Measurements from ENCODE around the gene ZFYVE28. TPM values are rescaled to one million over a fixed set of nuclear protein-coding genes. Genes with fewer than 3 reads are reported as not detected.

The ZFYVE28 gene
- total RNA-seq, 1 experiment from 2014 or later: 12.9 TPM

DNA sequence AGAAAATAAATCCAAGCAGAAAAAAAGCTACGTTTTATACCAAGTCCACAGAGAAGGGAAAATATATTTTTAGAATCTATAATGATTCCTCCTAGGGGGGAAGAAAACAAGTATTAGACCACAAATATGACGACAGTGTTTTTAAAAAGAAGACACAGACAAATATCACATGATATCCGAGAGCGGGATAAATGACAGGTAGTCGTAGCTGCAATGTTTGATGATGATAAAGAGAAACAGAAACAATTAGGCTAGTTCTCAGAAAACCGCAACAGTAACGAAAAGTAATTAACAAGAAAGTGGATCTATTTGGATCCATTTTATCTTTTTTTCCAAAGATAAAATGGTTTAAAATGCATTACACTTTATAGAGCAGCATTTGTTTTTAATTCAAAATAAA lies 177.4 kb downstream of the ZFYVE28 start:
- no peaks in the 10 kb centered on the region; the same call in 1 of the 2 replicates for H4K20me1 ChIP-seq (ENCODE audit: insufficient read depth)
- no TSS peak for BruUV-seq (replicated peaks)
- H3F3A ChIP-seq (ENCODE audit: insufficient read depth, low read depth): peaks cover 7% of the 10 kb centered on the region; the same call in 1 of the 2 replicates
- 0 out of 2 replicates have a peak overlapping the region, but pooled peaks have one; percentile 7 for H3K27ac ChIP-seq
- no peak for DNase-seq
- peak overlapping the region; percentile 86 for H2AFZ ChIP-seq
- no peaks in the 10 kb centered on the region for H3K27me3 ChIP-seq (ENCODE audit: insufficient read depth, low read depth)
- intact Hi-C loops (cut with micrococcal nuclease; ENCODE audit: unreplicated experiment): loop anchor here (5.0 kb wide), 3 partner anchors 171 to 296 kb away; partner anchors contain the start of gene FAM193A
- H3K9me3 ChIP-seq (ENCODE audit: insufficient read depth, low read depth): no peaks in the 10 kb centered on the region
- ChIA-PET POLR2A (ENCODE audit: unreplicated experiment) (no interaction called here), CTCF (interaction anchor here (0.6 kb wide), 1 partner anchor 331 kb away, joined by 13 read pairs; no protein-coding TSS in a partner anchor)
- peaks cover 24% of the 10 kb centered on the region for H3K4me1 ChIP-seq (replicated peaks; ENCODE audit: insufficient read depth)
- TF ChIP-seq, protein P1, sequence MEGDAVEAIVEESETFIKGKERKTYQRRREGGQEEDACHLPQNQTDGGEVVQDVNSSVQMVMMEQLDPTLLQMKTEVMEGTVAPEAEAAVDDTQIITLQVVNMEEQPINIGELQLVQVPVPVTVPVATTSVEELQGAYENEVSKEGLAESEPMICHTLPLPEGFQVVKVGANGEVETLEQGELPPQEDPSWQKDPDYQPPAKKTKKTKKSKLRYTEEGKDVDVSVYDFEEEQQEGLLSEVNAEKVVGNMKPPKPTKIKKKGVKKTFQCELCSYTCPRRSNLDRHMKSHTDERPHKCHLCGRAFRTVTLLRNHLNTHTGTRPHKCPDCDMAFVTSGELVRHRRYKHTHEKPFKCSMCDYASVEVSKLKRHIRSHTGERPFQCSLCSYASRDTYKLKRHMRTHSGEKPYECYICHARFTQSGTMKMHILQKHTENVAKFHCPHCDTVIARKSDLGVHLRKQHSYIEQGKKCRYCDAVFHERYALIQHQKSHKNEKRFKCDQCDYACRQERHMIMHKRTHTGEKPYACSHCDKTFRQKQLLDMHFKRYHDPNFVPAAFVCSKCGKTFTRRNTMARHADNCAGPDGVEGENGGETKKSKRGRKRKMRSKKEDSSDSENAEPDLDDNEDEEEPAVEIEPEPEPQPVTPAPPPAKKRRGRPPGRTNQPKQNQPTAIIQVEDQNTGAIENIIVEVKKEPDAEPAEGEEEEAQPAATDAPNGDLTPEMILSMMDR (conservative IDR thresholded peaks at IDR 0.05): no peak
- no peak for TF ChIP-seq EZH2 (IDR thresholded peaks at IDR 0.05; ENCODE audit: low read depth)
- H3K4me3 ChIP-seq: peak overlapping the region; percentile 85
- peak overlapping the region; percentile 91 for H3K4me2 ChIP-seq
- H3K9me2 ChIP-seq (ENCODE audit: insufficient read depth): no peaks in the 10 kb centered on the region
- peaks cover 46% of the 10 kb centered on the region for H3K79me2 ChIP-seq (ENCODE audit: low read depth)
- 0 out of 2 replicates have a peak, but pooled peaks cover 4% of the 10 kb centered on the region for H3K36me3 ChIP-seq (ENCODE audit: low read depth)

DNA sequence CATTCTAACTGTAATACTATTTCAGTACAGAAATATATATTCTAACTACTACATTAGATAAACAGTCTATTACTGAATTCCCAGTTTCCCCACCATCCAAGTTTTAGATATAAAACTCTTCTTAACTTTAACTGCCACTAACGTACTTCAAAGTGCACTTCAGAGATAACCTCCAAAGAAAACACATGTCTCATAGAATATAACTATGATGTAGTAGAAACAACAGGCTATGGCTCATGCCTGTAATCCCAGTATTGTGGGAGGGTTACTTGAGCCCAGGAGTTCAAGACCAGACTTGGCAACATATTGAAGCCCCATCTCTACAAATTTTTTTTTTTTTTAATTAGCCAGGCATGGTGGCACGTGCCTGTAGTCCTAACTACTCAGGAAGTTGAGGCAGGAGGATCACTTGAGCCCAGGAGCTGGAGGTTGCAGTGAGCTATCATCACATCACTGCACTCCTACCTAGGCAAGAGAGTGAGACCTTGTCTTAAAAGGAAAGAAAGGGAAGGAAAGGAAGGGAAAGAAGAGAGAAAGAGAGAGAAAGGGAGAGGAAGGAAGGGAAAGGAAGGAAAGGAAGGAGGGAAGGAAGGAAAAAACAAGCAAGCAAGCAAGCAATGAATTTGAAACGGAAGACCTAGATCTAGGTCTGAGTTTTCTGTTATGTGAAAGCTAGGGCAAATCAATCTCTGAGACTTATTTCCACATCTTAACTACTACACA lies 181.3 kb downstream of the ZFYVE28 start:
- intact Hi-C loops (cut with micrococcal nuclease; ENCODE audit: unreplicated experiment): no loop called here
- no peak overlapping the region for H3K27ac ChIP-seq
- no peak overlapping the region for H3K4me3 ChIP-seq
- H3K27me3 ChIP-seq (ENCODE audit: insufficient read depth, low read depth): no peaks in the 10 kb centered on the region
- no peak for TF ChIP-seq EZH2 (IDR thresholded peaks at IDR 0.05; ENCODE audit: low read depth)
- TF ChIP-seq, protein P1 (conservative IDR thresholded peaks at IDR 0.05): no peak
- BruUV-seq (replicated peaks): no TSS peak
- no peaks in the 10 kb centered on the region for H3K9me2 ChIP-seq (ENCODE audit: insufficient read depth)
- peaks cover 4% of the 10 kb centered on the region; the same call in 1 of the 2 replicates for H4K20me1 ChIP-seq (ENCODE audit: insufficient read depth)
- DNase-seq: no peak
- H3K4me2 ChIP-seq: no peak overlapping the region
- CTCF ChIA-PET: no interaction called here
- H3F3A ChIP-seq (ENCODE audit: insufficient read depth, low read depth): peaks cover 8% of the 10 kb centered on the region; the same call in 1 of the 2 replicates
- H3K9me3 ChIP-seq (ENCODE audit: insufficient read depth, low read depth): no peaks in the 10 kb centered on the region
- H3K4me1 ChIP-seq (replicated peaks; ENCODE audit: insufficient read depth): peaks cover 24% of the 10 kb centered on the region
- peaks cover 52% of the 10 kb centered on the region for H3K79me2 ChIP-seq (ENCODE audit: low read depth)
- peaks cover 17% of the 10 kb centered on the region; the same call in 1 of the 2 replicates for H3K36me3 ChIP-seq (ENCODE audit: low read depth)
- H2AFZ ChIP-seq: no peak overlapping the region
- POLR2A ChIA-PET (ENCODE audit: unreplicated experiment): no interaction called here

DNA sequence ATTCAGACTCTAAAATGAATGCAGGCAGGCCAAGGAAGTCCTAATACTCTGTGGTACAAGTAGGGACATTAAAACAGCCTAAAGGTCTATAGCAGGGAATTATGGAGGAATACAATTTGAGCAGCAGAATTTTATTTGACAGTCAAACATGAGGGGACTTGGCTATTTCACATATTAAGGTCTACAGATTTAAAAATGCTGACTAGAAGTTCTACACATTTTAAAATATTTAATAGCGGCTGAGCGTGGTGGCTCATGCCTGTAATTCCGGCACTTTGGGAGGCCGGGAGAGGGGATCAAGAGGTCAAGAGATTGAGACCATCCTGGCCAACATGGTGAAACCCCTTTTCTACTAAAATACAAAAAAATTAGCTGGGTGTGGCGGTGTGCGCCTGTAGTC lies 187.4 kb downstream of the ZFYVE28 start:
- peaks cover 8% of the 10 kb centered on the region; the same call in 1 of the 2 replicates for H3F3A ChIP-seq (ENCODE audit: insufficient read depth, low read depth)
- no peaks in the 10 kb centered on the region for H3K9me2 ChIP-seq (ENCODE audit: insufficient read depth)
- H3K79me2 ChIP-seq (ENCODE audit: low read depth): peaks cover 5% of the 10 kb centered on the region; the same call in 1 of the 2 replicates
- H3K36me3 ChIP-seq (ENCODE audit: low read depth): peaks cover 14% of the 10 kb centered on the region; the same call in 1 of the 2 replicates
- BruUV-seq (replicated peaks): no TSS peak
- H3K27me3 ChIP-seq (ENCODE audit: insufficient read depth, low read depth): no peaks in the 10 kb centered on the region
- no peaks in the 10 kb centered on the region for H3K4me1 ChIP-seq (replicated peaks; ENCODE audit: insufficient read depth)
- H3K27ac ChIP-seq: no peak overlapping the region
- no peaks in the 10 kb centered on the region for H3K9me3 ChIP-seq (ENCODE audit: insufficient read depth, low read depth)
- peaks cover 4% of the 10 kb centered on the region; the same call in 1 of the 2 replicates for H4K20me1 ChIP-seq (ENCODE audit: insufficient read depth)
- ChIA-PET POLR2A (ENCODE audit: unreplicated experiment) (no interaction called here), CTCF (no interaction called here)
- no peak for TF ChIP-seq EZH2 (IDR thresholded peaks at IDR 0.05; ENCODE audit: low read depth)
- TF ChIP-seq, protein P1 (conservative IDR thresholded peaks at IDR 0.05): no peak
- no peak overlapping the region for H3K4me3 ChIP-seq
- no peak overlapping the region for H3K4me2 ChIP-seq
- no peak overlapping the region for H2AFZ ChIP-seq
- DNase-seq: no peak
- intact Hi-C loops (cut with micrococcal nuclease; ENCODE audit: unreplicated experiment): no loop called here
